Thyroid gland (tissue), 4 donors: Measurements from ENCODE around the gene MTA3. TPM values are rescaled to one million over a fixed set of nuclear protein-coding genes. Genes with fewer than 3 reads are reported as not detected.
"Not testable (repeated sequence)": the region's sequence is repeated elsewhere in the genome, so short reads cannot be mapped to it uniquely, and the experiment has no call there.

Experiments
- DNase-seq, 2 donors: peaks; one replicate each; pipeline ENCODE4 v3.0.0-alpha.2; 2019
- H3K27ac ChIP-seq, 3 donors: fragments of 200-600 bp; sonication (generic); 1 replicate in 2 of 3; 2 replicates in 1 of 3; pipeline ENCODE4 v1.5.1; 2016 to 2019; ENCODE audit warnings: mild to moderate bottlenecking in 1 of 3, moderate library complexity in 1 of 3
- H3K27me3 ChIP-seq: fragments of 200-600 bp; sonication (generic); one replicate; pipeline ENCODE4 v1.5.1; 2019
- H3K36me3 ChIP-seq, 2 donors: fragments of 200-600 bp; sonication (generic); one replicate each; pipeline ENCODE4 v1.5.1; 2016 to 2019
- H3K4me1 ChIP-seq, 2 donors: fragments of 200-600 bp; sonication (generic); one replicate each; pipeline ENCODE4 v1.5.1; 2017 to 2019
- H3K4me3 ChIP-seq, 3 donors: fragments of 200-600 bp; sonication (generic); replicated peaks in 1 of 3; 1 replicate in 2 of 3; 2 replicates in 1 of 3; pipeline ENCODE4 v1.5.1; 2016; ENCODE audit warnings: mild to moderate bottlenecking in 1 of 3
- H3K9me3 ChIP-seq: fragments of 200-600 bp; sonication (generic); one replicate; pipeline ENCODE4 v1.5.1; 2017
- POLR2A ChIP-seq, 2 donors: fragments of 450-650 bp; IDR thresholded peaks; one replicate each; pipeline ENCODE4 v1.6.1; 2017; ENCODE audit warnings: antibody characterized with exemption in 2 of 2, mild to moderate bottlenecking in 2 of 2, moderate library complexity in 1 of 2
- WGBS, 2 donors: methylation state at CpG; one replicate each; pipeline ENCODE4 v1.1.5; 2017; 5-methylcytosine and 5-hydroxymethylcytosine counted together
- intact Hi-C: fragments of 100-400 bp; cut with DNase I; formaldehyde crosslinking; loops from one replicate; pipeline ENCODE4 v1.15.1; 2023
- total RNA-seq, 4 donors: library from RNA; depleted of rRNA; stranded (reverse); fragments of >200 nt; gene quantifications; one replicate each; pipeline ENCODE4 v1.2.3, GENCODE V29; 2016
- TF ChIP-seq, protein P1 (sequence below), 6 experiments: fragments of 200-600 bp in 3 of 6; fragments of 450-650 bp in 3 of 6; sonication (generic) in 3 of 6; IDR thresholded peaks; one replicate each; pipeline ENCODE4 v1.5.1; 2016 to 2019; ENCODE audit warnings: antibody characterized with exemption in 6 of 6, mild to moderate bottlenecking in 2 of 6, inconsistent platforms in 1 of 6, moderate library complexity in 1 of 6

MTA3 gene
- total RNA-seq, 4 donors from 2014 or later: 29.8 to 50.0 (median 34.0) TPM

DNA sequence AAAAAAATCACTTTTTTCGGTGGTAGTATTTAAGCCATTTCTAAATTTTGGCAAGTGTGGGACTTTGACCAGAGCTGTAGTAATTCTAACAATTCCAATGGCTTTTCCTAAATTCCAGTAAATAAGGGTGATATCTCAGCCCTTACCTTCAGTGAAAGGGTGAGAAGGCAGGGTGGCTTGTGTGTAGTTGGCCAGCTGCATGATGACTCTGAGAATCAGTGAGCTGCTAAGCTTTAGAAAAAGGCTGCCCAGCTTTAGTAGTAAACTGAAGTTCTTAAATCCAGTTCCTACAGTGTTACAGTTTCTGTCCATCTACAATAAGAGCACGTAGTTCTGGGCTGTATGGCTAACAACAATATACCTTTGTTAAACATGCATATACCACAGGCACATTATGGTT, 153.5 kb downstream of the MTA3 start:
- Histone ChIP-seq H3K4me3 (no peak overlapping the region), H3K27ac (peak overlapping the region; percentile 52 to 81 (median 74)), H3K9me3 (no peaks in the 10 kb centered on the region), H3K4me1 (peaks cover 11 to 15% of the 10 kb centered on the region in 2 donors), H3K36me3 (no peaks in the 10 kb centered on the region), H3K27me3 (no peaks in the 10 kb centered on the region)
- WGBS, 2 donors: 74 to 79% methylated on average over 2 of the region's 2 CpGs
- no peak for DNase-seq
- intact Hi-C loops: no loop called here
- no peak for TF ChIP-seq POLR2A (IDR thresholded peaks at IDR 0.05)

- TF ChIP-seq POLR2A (IDR thresholded peaks at IDR 0.05): no peak
- TF ChIP-seq, protein P1, sequence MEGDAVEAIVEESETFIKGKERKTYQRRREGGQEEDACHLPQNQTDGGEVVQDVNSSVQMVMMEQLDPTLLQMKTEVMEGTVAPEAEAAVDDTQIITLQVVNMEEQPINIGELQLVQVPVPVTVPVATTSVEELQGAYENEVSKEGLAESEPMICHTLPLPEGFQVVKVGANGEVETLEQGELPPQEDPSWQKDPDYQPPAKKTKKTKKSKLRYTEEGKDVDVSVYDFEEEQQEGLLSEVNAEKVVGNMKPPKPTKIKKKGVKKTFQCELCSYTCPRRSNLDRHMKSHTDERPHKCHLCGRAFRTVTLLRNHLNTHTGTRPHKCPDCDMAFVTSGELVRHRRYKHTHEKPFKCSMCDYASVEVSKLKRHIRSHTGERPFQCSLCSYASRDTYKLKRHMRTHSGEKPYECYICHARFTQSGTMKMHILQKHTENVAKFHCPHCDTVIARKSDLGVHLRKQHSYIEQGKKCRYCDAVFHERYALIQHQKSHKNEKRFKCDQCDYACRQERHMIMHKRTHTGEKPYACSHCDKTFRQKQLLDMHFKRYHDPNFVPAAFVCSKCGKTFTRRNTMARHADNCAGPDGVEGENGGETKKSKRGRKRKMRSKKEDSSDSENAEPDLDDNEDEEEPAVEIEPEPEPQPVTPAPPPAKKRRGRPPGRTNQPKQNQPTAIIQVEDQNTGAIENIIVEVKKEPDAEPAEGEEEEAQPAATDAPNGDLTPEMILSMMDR (IDR thresholded peaks at IDR 0.05): peak in 1 of 6 experiments; percentile 25
- H3K27ac ChIP-seq: peak overlapping the region; percentile 74 to 81 (median 77)
- intact Hi-C loops: no loop called here
- H3K36me3 ChIP-seq: no peaks in the 10 kb centered on the region
- no peak overlapping the region for H3K4me3 ChIP-seq
- H3K4me1 ChIP-seq: peaks cover 11 to 15% of the 10 kb centered on the region in 2 donors
- DNase-seq: peak; percentile 88 to 89
- 27 to 36% methylated on average over 7 of the region's 7 CpGs for WGBS, 2 donors
- H3K27me3 ChIP-seq: no peaks in the 10 kb centered on the region
- H3K9me3 ChIP-seq: no peaks in the 10 kb centered on the region
These were observed 154.1 kb downstream of the MTA3 start for GRCh38 chr2:42722320-42723190.

- TF ChIP-seq, protein P1 (IDR thresholded peaks at IDR 0.05): no peak
- TF ChIP-seq POLR2A (IDR thresholded peaks at IDR 0.05): no peak
- peak overlapping the region in 2 of 3 donors; percentile 34 to 74 for H3K27ac ChIP-seq
- no peaks in the 10 kb centered on the region for H3K9me3 ChIP-seq
- H3K27me3 ChIP-seq: no peaks in the 10 kb centered on the region
- H3K4me1 ChIP-seq: peaks cover 12 to 15% of the 10 kb centered on the region in 2 donors
- DNase-seq: no peak
- H3K4me3 ChIP-seq: no peak overlapping the region
- H3K36me3 ChIP-seq: no peaks in the 10 kb centered on the region
- intact Hi-C loops: no loop called here
These were observed 155.0 kb downstream of the MTA3 start for GRCh38 chr2:42723465-42723864.

DNA sequence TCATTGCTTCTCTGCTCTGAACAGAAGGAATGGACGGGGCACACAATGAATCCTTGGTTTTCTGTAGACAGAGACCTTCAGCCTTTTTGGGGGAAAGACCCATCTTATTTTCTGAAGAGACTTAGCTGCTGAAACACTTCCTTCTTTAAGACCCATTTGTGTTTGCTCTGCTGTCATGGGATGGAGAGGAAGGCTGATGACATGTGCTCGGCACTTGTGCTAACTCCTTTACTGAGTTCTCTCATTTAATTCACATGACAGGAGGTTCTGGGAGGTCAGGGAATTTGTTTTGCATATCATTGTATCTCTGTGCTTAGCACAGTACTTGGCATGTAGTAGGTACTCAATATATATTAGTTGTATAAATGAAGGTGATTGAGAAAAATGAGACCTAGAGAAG, 156.5 kb downstream of the MTA3 start:
- 95 to 96% methylated on average over 2 of the region's 2 CpGs for WGBS, 2 donors
- no peak for DNase-seq
- H3K4me3 ChIP-seq: no peak overlapping the region

GRCh38 chr2:42725657-42726056, 157.2 kb downstream of the MTA3 start:
- 87 to 91% methylated on average over 4 of the region's 4 CpGs for WGBS, 2 donors
- no peak overlapping the region for H3K27ac ChIP-seq
- TF ChIP-seq, protein P1 (IDR thresholded peaks at IDR 0.05): no peak
- no peak for TF ChIP-seq POLR2A (IDR thresholded peaks at IDR 0.05)

More for the DNA sequence above, 156.5 kb downstream of the MTA3 start:
- Histone ChIP-seq H3K27ac (no peak overlapping the region), H3K9me3 (peaks cover 2% of the 10 kb centered on the region), H3K4me1 (peaks cover 14 to 15% of the 10 kb centered on the region in 2 donors), H3K36me3 (no peaks in the 10 kb centered on the region), H3K27me3 (no peaks in the 10 kb centered on the region)
- TF ChIP-seq POLR2A (IDR thresholded peaks at IDR 0.05): no peak
- intact Hi-C loops: no loop called here

DNA sequence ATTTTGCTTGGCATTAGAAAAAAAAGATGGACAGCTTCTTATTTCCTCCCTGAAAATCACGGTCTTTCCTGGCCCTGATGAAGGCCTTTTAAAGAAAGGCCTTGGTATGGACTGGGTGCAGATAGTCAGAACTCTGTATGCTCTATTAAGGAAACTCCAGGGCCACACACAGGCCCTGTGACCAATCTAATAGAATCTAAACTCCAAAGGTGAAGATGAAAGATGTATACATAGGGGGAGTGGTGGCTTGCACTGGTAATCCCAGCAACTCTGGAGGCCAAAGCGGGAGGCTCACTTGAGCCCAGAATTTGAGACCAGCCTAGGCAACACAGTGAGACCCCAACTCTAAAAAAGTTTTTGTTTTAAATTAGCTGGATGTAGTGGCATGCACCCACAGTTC, 158.2 kb downstream of the MTA3 start:
- Histone ChIP-seq H3K36me3 (no peaks in the 10 kb centered on the region), H3K27me3 (no peaks in the 10 kb centered on the region), H3K9me3 (peaks cover 3% of the 10 kb centered on the region), H3K4me1 (peaks cover 14 to 15% of the 10 kb centered on the region in 2 donors), H3K27ac (no peak overlapping the region), H3K4me3 (no peak overlapping the region)
- no peak for DNase-seq
- WGBS, 2 donors: 95 to 100% methylated on average over 2 of the region's 2 CpGs
- intact Hi-C loops: no loop called here
- TF ChIP-seq, protein P1 (IDR thresholded peaks at IDR 0.05): no peak
- no peak for TF ChIP-seq POLR2A (IDR thresholded peaks at IDR 0.05)

More at GRCh38 chr2:42725657-42726056, 157.2 kb downstream of the MTA3 start:
- Histone ChIP-seq H3K4me3 (no peak overlapping the region), H3K27me3 (no peaks in the 10 kb centered on the region), H3K4me1 (peaks cover 14 to 15% of the 10 kb centered on the region in 2 donors), H3K36me3 (no peaks in the 10 kb centered on the region), H3K9me3 (peaks cover 3% of the 10 kb centered on the region)
- no peak for DNase-seq
- intact Hi-C loops: no loop called here

DNA sequence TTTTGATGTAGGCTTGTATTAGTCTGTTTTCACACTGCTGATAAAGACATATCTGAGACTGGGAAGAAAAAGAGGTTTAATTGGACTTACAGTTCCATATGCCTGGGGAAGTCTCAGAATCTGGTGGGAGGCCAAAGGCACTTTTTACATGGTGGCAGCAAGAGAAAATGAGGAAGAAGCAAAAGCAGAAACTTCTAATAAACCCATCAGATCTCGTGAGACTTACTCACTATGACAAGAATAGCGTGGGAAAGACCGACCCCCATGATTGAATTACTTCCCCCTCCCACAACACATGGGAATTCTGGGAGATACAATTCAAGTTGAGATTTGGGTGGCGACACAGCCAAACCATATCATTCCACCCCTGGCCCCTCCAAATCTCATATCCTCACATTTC, 162.9 kb downstream of the MTA3 start:
- H3K27ac ChIP-seq, H3K4me3 ChIP-seq, H3K9me3 ChIP-seq, DNase-seq, H3K27me3 ChIP-seq, H3K4me1 ChIP-seq, intact Hi-C loops, H3K36me3 ChIP-seq: not testable (repeated sequence)
- 96 to 97% methylated on average over 4 of the region's 4 CpGs for WGBS, 2 donors
